ENCODE data around the gene HS3ST3A1.

Gene HS3ST3A1

GRCh38 chr17:13592427-13592826, 9.3 kb downstream of the HS3ST3A1 start:
- no peak overlapping the region for H3K27ac ChIP-seq (ENCODE audit: low read depth, low read length)
- H3K4me1 ChIP-seq (ENCODE audit: control insufficient read depth in 5 of 5, insufficient read depth in 5 of 5, low read length in 5 of 5) = peaks cover 0 to 3% (median 0%) of the 10 kb centered on the region in 5 donors
- H3K36me3 ChIP-seq (ENCODE audit: control insufficient read depth in 5 of 5, insufficient read depth in 5 of 5, low read length in 5 of 5) = no peaks in the 10 kb centered on the region
- no peaks in the 10 kb centered on the region for H3K9me3 ChIP-seq (ENCODE audit: control insufficient read depth in 5 of 5, low read length in 5 of 5)
- peaks cover 2 to 9% (median 3%) of the 10 kb centered on the region in 5 donors for H3K27me3 ChIP-seq (ENCODE audit: control insufficient read depth in 5 of 5, insufficient read depth in 4 of 5, low read length in 5 of 5)
- no peak overlapping the region for H3K9ac ChIP-seq (ENCODE audit: low read length in 5 of 5)
- H3K4me3 ChIP-seq (ENCODE audit: low read depth in 1 of 5, low read length in 5 of 5) = no peak overlapping the region

GRCh38 chr17:13590441-13590840, 11.3 kb downstream of the HS3ST3A1 start:
- Histone ChIP-seq H3K27ac (ENCODE audit: low read depth, low read length) (no peak overlapping the region), H3K36me3 (ENCODE audit: control insufficient read depth in 5 of 5, insufficient read depth in 5 of 5, low read length in 5 of 5) (no peaks in the 10 kb centered on the region), H3K9ac (ENCODE audit: low read length in 5 of 5) (no peak overlapping the region)

GRCh38 chr17:13589658-13590057, 12.1 kb downstream of the HS3ST3A1 start:
- Histone ChIP-seq H3K4me3 (ENCODE audit: low read depth in 1 of 5, low read length in 5 of 5) (no peak overlapping the region), H3K27me3 (ENCODE audit: control insufficient read depth in 5 of 5, insufficient read depth in 4 of 5, low read length in 5 of 5) (peaks cover 0 to 2% (median 0%) of the 10 kb centered on the region in 5 donors), H3K4me1 (ENCODE audit: control insufficient read depth in 5 of 5, insufficient read depth in 5 of 5, low read length in 5 of 5) (no peaks in the 10 kb centered on the region), H3K36me3 (ENCODE audit: control insufficient read depth in 5 of 5, insufficient read depth in 5 of 5, low read length in 5 of 5) (no peaks in the 10 kb centered on the region), H3K27ac (ENCODE audit: low read depth, low read length) (no peak overlapping the region), H3K9me3 (ENCODE audit: control insufficient read depth in 5 of 5, low read length in 5 of 5) (no peaks in the 10 kb centered on the region), H3K9ac (ENCODE audit: low read length in 5 of 5) (no peak overlapping the region)

More at GRCh38 chr17:13590441-13590840, 11.3 kb downstream of the HS3ST3A1 start:
- Histone ChIP-seq H3K4me1 (ENCODE audit: control insufficient read depth in 5 of 5, insufficient read depth in 5 of 5, low read length in 5 of 5) (peaks cover 0 to 3% (median 0%) of the 10 kb centered on the region in 5 donors), H3K9me3 (ENCODE audit: control insufficient read depth in 5 of 5, low read length in 5 of 5) (no peaks in the 10 kb centered on the region), H3K27me3 (ENCODE audit: control insufficient read depth in 5 of 5, insufficient read depth in 4 of 5, low read length in 5 of 5) (peaks cover 0 to 2% (median 0%) of the 10 kb centered on the region in 5 donors), H3K4me3 (ENCODE audit: low read depth in 1 of 5, low read length in 5 of 5) (no peak overlapping the region)

- H3K27ac ChIP-seq (ENCODE audit: low read depth, low read length) = no peak overlapping the region
- no peaks in the 10 kb centered on the region for H3K9me3 ChIP-seq (ENCODE audit: control insufficient read depth in 5 of 5, low read length in 5 of 5)
- peaks cover 0 to 2% (median 0%) of the 10 kb centered on the region in 5 donors for H3K27me3 ChIP-seq (ENCODE audit: control insufficient read depth in 5 of 5, insufficient read depth in 4 of 5, low read length in 5 of 5)
- H3K9ac ChIP-seq (ENCODE audit: low read length in 5 of 5) = no peak overlapping the region
- no peak overlapping the region for H3K4me3 ChIP-seq (ENCODE audit: low read depth in 1 of 5, low read length in 5 of 5)
- H3K4me1 ChIP-seq (ENCODE audit: control insufficient read depth in 5 of 5, insufficient read depth in 5 of 5, low read length in 5 of 5) = no peaks in the 10 kb centered on the region
- no peaks in the 10 kb centered on the region for H3K36me3 ChIP-seq (ENCODE audit: control insufficient read depth in 5 of 5, insufficient read depth in 5 of 5, low read length in 5 of 5)
Measured at GRCh38 chr17:13587487-13588338, 14.0 kb downstream of the HS3ST3A1 start.

GRCh38 chr17:13584701-13585080, 17.0 kb downstream of the HS3ST3A1 start:
- Histone ChIP-seq H3K4me1 (ENCODE audit: control insufficient read depth in 5 of 5, insufficient read depth in 5 of 5, low read length in 5 of 5) (no peaks in the 10 kb centered on the region), H3K4me3 (ENCODE audit: low read depth in 1 of 5, low read length in 5 of 5) (no peak overlapping the region), H3K27ac (ENCODE audit: low read depth, low read length) (no peak overlapping the region), H3K27me3 (ENCODE audit: control insufficient read depth in 5 of 5, insufficient read depth in 4 of 5, low read length in 5 of 5) (peaks cover 0 to 2% (median 0%) of the 10 kb centered on the region in 5 donors), H3K36me3 (ENCODE audit: control insufficient read depth in 5 of 5, insufficient read depth in 5 of 5, low read length in 5 of 5) (no peaks in the 10 kb centered on the region), H3K9ac (ENCODE audit: low read length in 5 of 5) (no peak overlapping the region), H3K9me3 (ENCODE audit: control insufficient read depth in 5 of 5, low read length in 5 of 5) (no peaks in the 10 kb centered on the region)

- H3K4me1 ChIP-seq (ENCODE audit: control insufficient read depth in 5 of 5, insufficient read depth in 5 of 5, low read length in 5 of 5) = no peaks in the 10 kb centered on the region
- H3K36me3 ChIP-seq (ENCODE audit: control insufficient read depth in 5 of 5, insufficient read depth in 5 of 5, low read length in 5 of 5) = no peaks in the 10 kb centered on the region
- no peak overlapping the region for H3K9ac ChIP-seq (ENCODE audit: low read length in 5 of 5)
- no peak overlapping the region for H3K27ac ChIP-seq (ENCODE audit: low read depth, low read length)
- no peaks in the 10 kb centered on the region for H3K9me3 ChIP-seq (ENCODE audit: control insufficient read depth in 5 of 5, low read length in 5 of 5)
- no peak overlapping the region for H3K4me3 ChIP-seq (ENCODE audit: low read depth in 1 of 5, low read length in 5 of 5)
- H3K27me3 ChIP-seq (ENCODE audit: control insufficient read depth in 5 of 5, insufficient read depth in 4 of 5, low read length in 5 of 5) = peaks cover 0 to 2% (median 0%) of the 10 kb centered on the region in 5 donors
Measured at GRCh38 chr17:13583996-13584700, 17.6 kb downstream of the HS3ST3A1 start.

- no peak overlapping the region for H3K9ac ChIP-seq (ENCODE audit: low read length in 5 of 5)
Measured at GRCh38 chr17:13582776-13583547, 18.8 kb downstream of the HS3ST3A1 start.

GRCh38 chr17:13581925-13582324, 19.8 kb downstream of the HS3ST3A1 start:
- no peak overlapping the region for H3K27ac ChIP-seq (ENCODE audit: low read depth, low read length)

More at GRCh38 chr17:13582776-13583547, 18.8 kb downstream of the HS3ST3A1 start:
- Histone ChIP-seq H3K27me3 (ENCODE audit: control insufficient read depth in 5 of 5, insufficient read depth in 4 of 5, low read length in 5 of 5) (peaks cover 0 to 2% (median 0%) of the 10 kb centered on the region in 5 donors), H3K36me3 (ENCODE audit: control insufficient read depth in 5 of 5, insufficient read depth in 5 of 5, low read length in 5 of 5) (no peaks in the 10 kb centered on the region), H3K4me1 (ENCODE audit: control insufficient read depth in 5 of 5, insufficient read depth in 5 of 5, low read length in 5 of 5) (no peaks in the 10 kb centered on the region), H3K4me3 (ENCODE audit: low read depth in 1 of 5, low read length in 5 of 5) (no peak overlapping the region), H3K9me3 (ENCODE audit: control insufficient read depth in 5 of 5, low read length in 5 of 5) (no peaks in the 10 kb centered on the region), H3K27ac (ENCODE audit: low read depth, low read length) (no peak overlapping the region)

GRCh38 chr17:13580790-13581189, 20.9 kb downstream of the HS3ST3A1 start:
- H3K9ac ChIP-seq (ENCODE audit: low read length in 5 of 5) = no peak overlapping the region
- no peaks in the 10 kb centered on the region for H3K4me1 ChIP-seq (ENCODE audit: control insufficient read depth in 5 of 5, insufficient read depth in 5 of 5, low read length in 5 of 5)
- no peak overlapping the region for H3K4me3 ChIP-seq (ENCODE audit: low read depth in 1 of 5, low read length in 5 of 5)
- H3K27me3 ChIP-seq (ENCODE audit: control insufficient read depth in 5 of 5, insufficient read depth in 4 of 5, low read length in 5 of 5) = no peaks in the 10 kb centered on the region
- no peaks in the 10 kb centered on the region for H3K36me3 ChIP-seq (ENCODE audit: control insufficient read depth in 5 of 5, insufficient read depth in 5 of 5, low read length in 5 of 5)
- H3K9me3 ChIP-seq (ENCODE audit: control insufficient read depth in 5 of 5, low read length in 5 of 5) = no peaks in the 10 kb centered on the region
- no peak overlapping the region for H3K27ac ChIP-seq (ENCODE audit: low read depth, low read length)

More at GRCh38 chr17:13581925-13582324, 19.8 kb downstream of the HS3ST3A1 start:
- peaks cover 0 to 2% (median 0%) of the 10 kb centered on the region in 5 donors for H3K27me3 ChIP-seq (ENCODE audit: control insufficient read depth in 5 of 5, insufficient read depth in 4 of 5, low read length in 5 of 5)
- H3K36me3 ChIP-seq (ENCODE audit: control insufficient read depth in 5 of 5, insufficient read depth in 5 of 5, low read length in 5 of 5) = no peaks in the 10 kb centered on the region
- H3K9ac ChIP-seq (ENCODE audit: low read length in 5 of 5) = no peak overlapping the region
- no peak overlapping the region for H3K4me3 ChIP-seq (ENCODE audit: low read depth in 1 of 5, low read length in 5 of 5)
- no peaks in the 10 kb centered on the region for H3K9me3 ChIP-seq (ENCODE audit: control insufficient read depth in 5 of 5, low read length in 5 of 5)
- no peaks in the 10 kb centered on the region for H3K4me1 ChIP-seq (ENCODE audit: control insufficient read depth in 5 of 5, insufficient read depth in 5 of 5, low read length in 5 of 5)

All from subcutaneous abdominal adipose tissue (tissue), 5 donors.